Muscle of leg (tissue), 16 donors: ENCODE data around the gene GSG1L2. TPM values are rescaled to one million over a fixed set of nuclear protein-coding genes. Genes with fewer than 3 reads are reported as not detected.

Experiments used
- DNase-seq: peaks from one replicate; pipeline ENCODE4 v3.0.0; 2013
- H3K27ac ChIP-seq: one replicate; pipeline ENCODE4 v1.5.1; 2013; ENCODE audit warnings: mild to moderate bottlenecking, low read length, control low read depth
- H3K27me3 ChIP-seq: one replicate; pipeline ENCODE4 v1.6.1; 2013; ENCODE audit warnings: low read length; ENCODE audit not compliant: control insufficient read depth, insufficient read depth
- H3K36me3 ChIP-seq: one replicate; pipeline ENCODE4 v1.6.1; 2013; ENCODE audit warnings: low read length; ENCODE audit not compliant: control insufficient read depth, insufficient read depth
- H3K4me1 ChIP-seq: one replicate; pipeline ENCODE4 v1.6.1; 2013; ENCODE audit warnings: low read length; ENCODE audit not compliant: control insufficient read depth, insufficient read depth
- H3K4me3 ChIP-seq: one replicate; pipeline ENCODE4 v1.5.1; 2013; ENCODE audit warnings: low read length, control low read depth
- H3K9me3 ChIP-seq: replicated peaks from 2 replicates; pipeline ENCODE4 v1.6.1; 2013; ENCODE audit warnings: low read depth, low read length; ENCODE audit not compliant: control insufficient read depth
- whole genome bisulfite sequencing: methylation state at CpG from one replicate; pipeline ENCODE4 v1.1.5; 2013; ENCODE audit warnings: missing lambda C conversion rate; ENCODE audit not compliant: insufficient coverage; 5-methylcytosine and 5-hydroxymethylcytosine counted together
- long read RNA-seq, 11 donors: transcript quantifications; one replicate each; lab custom pipeline, GENCODE V29; 2026
- polyA plus RNA-seq, 8 donors: library from polyadenylated mRNA; unstranded; fragments of 120-200 nt; gene quantifications; one replicate each; pipeline versions ENCODE4 v1.2.1 to v1.2.3, GENCODE V29; 2013; ENCODE audit warnings: inconsistent platforms in 1 of 8, low replicate concordance in 1 of 8; ENCODE audit not compliant: insufficient read length in 8 of 8, insufficient read depth in 1 of 8
- total RNA-seq: library from RNA; stranded (reverse); fragments of 120-200 nt; gene quantifications from one replicate; pipeline ENCODE4 v1.2.4, GENCODE V29; 2013

The GSG1L2 gene
- total RNA-seq (not detected), polyA plus RNA-seq (not detected)
- long read RNA-seq, donor 1, result 0 reads
- long read RNA-seq, donor 2, result 0 reads
- long read RNA-seq, donor 3, result 0 reads
- long read RNA-seq, donor 4, result 0 reads
- long read RNA-seq, donor 5, result 0 reads
- long read RNA-seq, donor 6, result 0 reads
- long read RNA-seq, donor 7, result 0 reads
- long read RNA-seq, donor 8, result 0 reads
- long read RNA-seq, donor 9, result 0 reads
- long read RNA-seq, donor 10, result 0 reads
- long read RNA-seq, donor 11, result 0 reads

DNA sequence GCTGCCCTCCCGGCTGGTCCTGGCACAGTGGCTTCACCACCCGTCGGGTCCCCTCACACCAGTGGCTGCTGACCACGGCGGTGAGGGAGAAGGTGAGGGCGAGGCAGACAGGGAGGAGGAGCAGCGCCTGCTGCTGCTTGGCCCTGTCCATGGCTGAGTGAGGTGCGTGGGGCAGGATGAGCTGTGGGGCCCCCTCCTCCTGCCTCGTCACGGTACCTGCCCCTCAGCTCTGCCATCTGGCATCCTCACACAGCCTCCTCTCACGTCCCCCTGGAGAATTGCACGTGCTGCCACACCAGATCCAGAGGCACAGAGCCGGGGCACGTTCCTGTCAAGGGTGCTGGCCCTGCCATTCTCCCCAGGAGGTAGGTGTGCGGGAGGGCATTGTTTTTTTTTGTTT, at the start of gene GSG1L2:
GSG1L2 (minus strand) TSS at position 159 of the 400 bp plus-strand sequence; CDS start at position 151, 8 bp downstream.
- peaks cover 13% of the 10 kb centered on the region for H3K27me3 ChIP-seq
- H3K27ac ChIP-seq, result no peak within 1 kb of the TSS
- 64% methylated on average over 5 of the region's 15 CpGs for WGBS
- H3K4me1 ChIP-seq, result no peaks in the 10 kb centered on the region
- no peaks in the 10 kb centered on the region for H3K9me3 ChIP-seq
- no peak for DNase-seq
- no peaks in the 10 kb centered on the region for H3K36me3 ChIP-seq
- H3K4me3 ChIP-seq, result no peak within 1 kb of the TSS

DNA sequence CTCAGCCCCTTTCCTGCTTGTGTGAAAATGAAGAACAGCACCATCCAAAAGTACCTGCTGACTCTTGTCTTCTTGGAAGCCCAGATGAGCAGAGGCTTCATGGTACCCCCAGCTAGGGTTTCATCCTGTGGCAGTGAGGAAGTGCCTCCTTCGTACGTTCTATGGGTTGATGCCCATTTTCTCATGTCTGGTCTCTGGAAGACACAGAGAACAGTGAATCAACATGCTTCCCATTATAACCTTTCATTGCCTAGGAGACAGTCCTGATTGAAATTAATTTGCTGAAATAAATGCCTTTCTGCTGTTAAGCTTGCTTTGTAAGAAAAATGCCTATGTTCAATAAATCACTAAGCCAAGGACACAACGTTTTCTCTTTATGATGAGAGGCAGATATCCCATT, 46.7 kb upstream of the GSG1L2 start:
- Histone ChIP-seq H3K9me3 (no peaks in the 10 kb centered on the region), H3K4me3 (no peak overlapping the region), H3K4me1 (no peaks in the 10 kb centered on the region), H3K27ac (no peak overlapping the region), H3K27me3 (no peaks in the 10 kb centered on the region), H3K36me3 (no peaks in the 10 kb centered on the region)
- no peak for DNase-seq
- no CpG with 5 or more reads among the region's 3 CpGs for WGBS

DNA sequence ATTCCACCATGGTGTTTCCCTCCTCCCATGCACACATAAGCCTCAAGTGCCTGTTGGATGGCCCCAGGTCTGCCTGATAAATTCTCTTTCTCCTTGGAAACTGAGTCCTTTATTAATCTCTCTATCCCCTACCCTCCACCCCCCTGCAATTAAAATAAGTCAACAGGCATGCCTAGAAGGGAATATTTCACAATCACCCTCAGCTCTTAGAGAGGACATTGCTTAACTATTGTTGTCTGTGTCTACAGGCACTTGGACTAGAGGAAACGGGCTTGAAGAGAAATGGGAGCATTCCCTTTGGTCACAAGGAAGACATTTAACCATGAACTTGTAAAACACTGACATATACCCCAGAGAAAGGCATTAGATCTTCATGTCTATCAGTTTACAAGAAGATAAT, 43.7 kb upstream of the GSG1L2 start:
- Histone ChIP-seq H3K9me3 (no peaks in the 10 kb centered on the region), H3K4me3 (no peak overlapping the region), H3K4me1 (no peaks in the 10 kb centered on the region), H3K27ac (no peak overlapping the region), H3K36me3 (no peaks in the 10 kb centered on the region), H3K27me3 (no peaks in the 10 kb centered on the region)
- WGBS, result no CpG with 5 or more reads among the region's 1 CpG
- DNase-seq, result no peak

DNA sequence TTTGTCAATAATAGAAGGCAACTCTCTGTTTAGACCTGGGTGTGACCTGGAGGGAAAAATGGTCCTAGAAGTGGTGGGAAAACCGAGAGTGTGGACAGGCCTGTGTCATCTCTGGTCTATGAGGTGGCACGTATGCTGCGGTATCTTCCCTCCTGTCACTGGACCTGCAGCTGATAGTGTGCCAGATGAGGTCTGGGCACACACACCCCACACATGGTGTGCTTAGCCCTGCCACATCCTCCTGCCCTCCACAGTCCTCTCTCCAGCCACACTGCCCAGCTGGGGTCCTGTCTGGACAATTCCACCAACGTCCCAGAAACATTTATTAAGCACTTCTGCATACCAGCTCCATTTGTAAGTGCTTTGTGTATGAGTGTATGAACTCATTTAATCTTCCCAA, 41.1 kb upstream of the GSG1L2 start:
- H3K27ac ChIP-seq, result no peak overlapping the region
- H3K36me3 ChIP-seq, result no peaks in the 10 kb centered on the region
- DNase-seq, result no peak
- peaks cover 10% of the 10 kb centered on the region for H3K9me3 ChIP-seq
- no peak overlapping the region for H3K4me3 ChIP-seq
- H3K4me1 ChIP-seq, result no peaks in the 10 kb centered on the region
- WGBS, result 60% methylated on average over 1 of the region's 4 CpGs
- no peaks in the 10 kb centered on the region for H3K27me3 ChIP-seq

DNA sequence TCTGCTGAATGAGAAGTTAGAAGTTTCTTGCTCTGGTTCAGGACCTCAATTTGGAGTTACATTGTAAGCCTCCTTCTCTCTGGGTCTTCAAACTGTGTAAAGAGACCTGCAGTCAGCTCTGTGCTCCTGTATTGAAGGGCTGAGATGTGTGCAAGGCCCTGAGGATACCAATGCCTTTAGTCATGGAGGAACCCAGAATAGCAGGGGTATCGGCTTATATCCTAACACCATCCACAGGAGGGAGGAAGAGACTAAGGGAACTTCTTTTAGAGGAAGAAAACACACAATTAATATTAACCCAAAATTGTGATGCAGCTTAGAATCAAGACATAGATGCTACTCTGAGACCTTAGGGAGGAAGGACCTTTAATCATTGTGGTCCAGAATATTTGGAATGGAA, 40.3 kb upstream of the GSG1L2 start:
- no peak overlapping the region for H3K27ac ChIP-seq
- H3K36me3 ChIP-seq, result no peaks in the 10 kb centered on the region
- no CpG with 5 or more reads among the region's 1 CpG for WGBS
- no peak overlapping the region for H3K4me3 ChIP-seq
- H3K4me1 ChIP-seq, result no peaks in the 10 kb centered on the region
- H3K27me3 ChIP-seq, result no peaks in the 10 kb centered on the region
- no peak for DNase-seq
- peaks cover 10% of the 10 kb centered on the region for H3K9me3 ChIP-seq

- peaks cover 10% of the 10 kb centered on the region for H3K9me3 ChIP-seq
- no peaks in the 10 kb centered on the region for H3K36me3 ChIP-seq
- whole genome bisulfite sequencing, result 83% methylated on average over 1 of the region's 7 CpGs
- no peak overlapping the region for H3K4me3 ChIP-seq
- no peak for DNase-seq
- H3K27ac ChIP-seq, result no peak overlapping the region
- no peaks in the 10 kb centered on the region for H3K4me1 ChIP-seq
- no peaks in the 10 kb centered on the region for H3K27me3 ChIP-seq
These were observed 39.0 kb upstream of the GSG1L2 start for GRCh38 chr17:9860851-9861250.

DNA sequence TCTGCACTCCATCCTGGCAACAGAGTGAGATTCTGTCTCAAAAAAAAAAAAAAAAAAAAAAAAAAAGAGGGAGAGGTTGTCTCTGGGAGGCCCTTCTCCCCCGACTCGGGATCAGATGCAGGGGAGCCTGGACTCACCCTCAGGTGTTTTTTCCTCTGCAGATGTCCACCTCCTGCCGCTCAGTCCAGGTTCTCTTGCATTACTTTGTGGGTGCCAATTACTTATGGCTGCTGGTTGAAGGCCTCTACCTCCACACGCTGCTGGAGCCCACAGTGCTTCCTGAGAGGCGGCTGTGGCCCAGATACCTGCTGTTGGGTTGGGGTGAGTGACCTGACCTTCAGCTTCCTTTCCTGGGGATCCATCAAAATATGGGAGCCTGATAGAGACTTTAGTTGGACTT, 37.9 kb upstream of the GSG1L2 start:
- H3K9me3 ChIP-seq, result peaks cover 10% of the 10 kb centered on the region
- no peaks in the 10 kb centered on the region for H3K27me3 ChIP-seq
- 88% methylated on average over 2 of the region's 5 CpGs for WGBS
- no peaks in the 10 kb centered on the region for H3K36me3 ChIP-seq
- H3K4me3 ChIP-seq, result no peak overlapping the region
- no peak for DNase-seq
- no peak overlapping the region for H3K27ac ChIP-seq
- no peaks in the 10 kb centered on the region for H3K4me1 ChIP-seq

- DNase-seq, result no peak
- H3K4me1 ChIP-seq, result no peaks in the 10 kb centered on the region
- no peaks in the 10 kb centered on the region for H3K27me3 ChIP-seq
- no peaks in the 10 kb centered on the region for H3K36me3 ChIP-seq
- WGBS, result 82% methylated on average over 3 of the region's 4 CpGs
- no peak overlapping the region for H3K27ac ChIP-seq
- no peak overlapping the region for H3K4me3 ChIP-seq
- peaks cover 5% of the 10 kb centered on the region for H3K9me3 ChIP-seq
These were observed 33.2 kb upstream of the GSG1L2 start for GRCh38 chr17:9855036-9855435.

DNA sequence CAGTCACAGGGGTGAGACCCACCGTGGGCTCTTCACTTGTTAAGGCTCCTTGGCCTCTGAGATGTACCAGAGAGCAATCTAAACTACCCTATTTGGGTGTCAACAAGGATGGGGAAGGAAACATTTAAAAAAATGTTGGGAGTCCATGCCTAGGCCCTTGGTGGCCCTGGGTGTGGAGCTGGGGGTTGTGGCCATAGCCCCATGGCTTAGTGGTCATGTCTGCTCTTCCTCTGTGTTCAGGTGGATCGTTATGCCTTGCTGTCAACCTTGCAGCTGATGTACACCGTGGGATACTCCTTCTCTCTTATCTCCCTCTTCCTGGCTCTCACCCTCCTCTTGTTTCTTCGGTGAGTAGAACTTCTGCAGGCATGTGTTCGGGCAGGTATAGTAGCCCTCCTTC, 32.4 kb upstream of the GSG1L2 start:
- no peak for DNase-seq
- Histone ChIP-seq H3K9me3 (peaks cover 3% of the 10 kb centered on the region), H3K27me3 (no peaks in the 10 kb centered on the region), H3K4me3 (no peak overlapping the region), H3K36me3 (no peaks in the 10 kb centered on the region), H3K4me1 (no peaks in the 10 kb centered on the region), H3K27ac (no peak overlapping the region)
- 88% methylated on average over 2 of the region's 5 CpGs for WGBS

- no peaks in the 10 kb centered on the region for H3K9me3 ChIP-seq
- WGBS, result 70% methylated on average over 2 of the region's 5 CpGs
These were observed 28.3 kb upstream of the GSG1L2 start for GRCh38 chr17:9850151-9850550.

GRCh38 chr17:9845306-9845705, 23.4 kb upstream of the GSG1L2 start:
- H3K4me3 ChIP-seq, result no peak overlapping the region
- no peak for DNase-seq
- no peak overlapping the region for H3K27ac ChIP-seq
- peaks cover 4% of the 10 kb centered on the region for H3K27me3 ChIP-seq
- WGBS, result no CpG with 5 or more reads among the region's 4 CpGs
- peaks cover 5% of the 10 kb centered on the region for H3K4me1 ChIP-seq
- H3K9me3 ChIP-seq, result no peaks in the 10 kb centered on the region
- no peaks in the 10 kb centered on the region for H3K36me3 ChIP-seq

More at GRCh38 chr17:9850151-9850550, 28.3 kb upstream of the GSG1L2 start:
- H3K36me3 ChIP-seq, result no peaks in the 10 kb centered on the region
- H3K27me3 ChIP-seq, result peaks cover 2% of the 10 kb centered on the region
- no peak for DNase-seq
- H3K4me3 ChIP-seq, result no peak overlapping the region
- H3K4me1 ChIP-seq, result no peaks in the 10 kb centered on the region
- no peak overlapping the region for H3K27ac ChIP-seq
